Measurements from ENCODE around the gene TMEM229B.
"Not testable (repeated sequence)": the region's sequence is repeated elsewhere in the genome, so short reads cannot be mapped to it uniquely, and the experiment has no call there.

The TMEM229B gene

DNA sequence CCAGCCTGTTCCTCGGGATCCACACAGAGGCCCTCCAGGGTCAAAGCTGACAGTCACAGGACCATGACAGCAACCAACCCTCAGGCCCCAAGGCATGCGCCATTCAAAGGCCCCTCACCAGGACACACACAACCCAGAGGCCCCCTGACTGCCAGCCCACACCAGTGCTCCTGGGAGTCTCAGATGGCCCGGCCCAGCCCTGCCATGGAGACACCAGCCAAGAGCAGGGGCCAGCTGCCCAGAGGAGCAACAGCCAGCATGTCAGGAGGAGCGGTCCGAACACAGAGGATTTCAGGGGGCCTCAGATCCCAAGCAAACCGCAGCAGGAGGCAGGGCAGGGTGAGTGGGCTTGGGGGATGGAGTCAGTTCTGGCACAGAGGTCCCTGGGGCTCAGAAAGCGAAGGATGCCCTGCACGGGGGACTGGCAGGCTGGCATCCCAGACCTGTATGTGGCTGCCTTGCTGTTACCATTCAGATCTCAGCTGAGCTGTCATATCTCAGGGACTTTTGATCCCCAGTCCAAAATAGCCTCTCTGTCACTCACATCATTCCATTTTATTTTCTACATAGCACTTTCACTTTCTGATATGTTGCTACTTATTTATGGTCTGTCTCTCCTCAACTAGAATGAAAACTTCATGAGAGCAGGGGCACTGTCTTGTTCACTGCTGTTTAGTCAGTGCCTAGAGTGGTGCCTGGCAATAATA lies 4.8 kb downstream of the TMEM229B start:
- no peak for DNase-seq

DNA sequence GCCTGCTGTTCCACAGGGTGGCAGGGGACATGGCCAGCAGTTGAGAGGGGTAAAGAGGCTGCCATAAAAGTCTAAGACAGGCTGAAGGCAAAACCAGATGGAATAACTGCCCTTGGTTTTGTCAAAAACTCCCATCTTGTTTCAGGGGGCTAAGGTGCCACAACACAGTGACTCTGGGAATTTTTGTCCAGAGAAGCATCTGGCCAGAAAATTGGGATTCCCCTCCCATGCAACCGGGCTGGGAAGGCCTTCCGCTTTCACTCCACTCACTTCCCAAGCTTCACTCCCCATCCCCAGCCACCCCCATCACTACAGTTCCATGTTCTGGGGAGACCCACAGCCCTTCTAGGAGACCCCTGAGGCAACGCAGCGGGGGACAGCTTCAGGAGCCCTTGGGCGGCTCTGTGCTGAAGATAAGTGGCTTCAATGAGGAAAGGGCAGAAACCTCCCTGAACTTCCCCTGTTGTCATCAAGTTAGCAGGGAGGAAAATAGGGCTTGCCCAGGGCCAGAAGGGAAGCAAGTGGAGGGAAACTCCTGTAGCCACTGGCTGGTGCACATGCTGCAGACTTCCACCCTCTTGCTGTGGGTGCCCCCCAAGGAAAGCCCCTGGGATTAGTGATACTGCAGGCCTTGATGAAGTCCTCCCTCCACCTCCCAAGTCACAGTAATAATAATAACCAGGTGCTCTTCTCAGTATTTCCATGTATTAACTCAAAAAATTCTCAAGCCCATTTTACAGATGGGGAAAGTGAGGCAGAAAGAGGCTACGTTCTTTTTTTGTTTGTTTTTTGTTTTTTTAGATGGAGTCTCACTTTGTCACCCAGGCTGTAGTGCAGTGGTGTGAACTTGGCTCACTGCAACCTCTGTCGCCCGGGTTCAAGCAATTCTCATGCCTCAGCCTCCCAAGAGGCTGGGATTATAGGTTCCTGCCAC lies 6.0 kb downstream of the TMEM229B start:
- DNase-seq: no peak

DNA sequence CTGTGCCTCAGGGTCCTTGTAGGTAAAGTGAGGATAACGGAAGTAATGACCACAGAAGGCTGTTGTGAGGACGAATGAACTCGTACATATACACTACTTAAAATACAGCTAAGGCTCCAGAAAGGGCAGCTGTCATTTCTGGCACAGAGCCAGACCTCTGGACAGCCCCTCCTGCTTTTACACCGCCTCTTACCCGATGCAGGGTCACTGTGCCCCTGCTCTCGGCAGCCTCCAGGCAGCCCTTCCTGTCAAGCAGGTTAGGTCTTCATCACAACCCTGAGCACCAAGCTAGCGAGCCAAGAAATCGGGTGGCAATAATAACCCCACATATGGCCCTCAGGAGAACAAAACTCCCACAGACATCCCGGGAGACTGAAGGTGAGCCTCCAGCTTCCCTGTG lies 8.5 kb downstream of the TMEM229B start:
- DNase-seq: no peak

DNA sequence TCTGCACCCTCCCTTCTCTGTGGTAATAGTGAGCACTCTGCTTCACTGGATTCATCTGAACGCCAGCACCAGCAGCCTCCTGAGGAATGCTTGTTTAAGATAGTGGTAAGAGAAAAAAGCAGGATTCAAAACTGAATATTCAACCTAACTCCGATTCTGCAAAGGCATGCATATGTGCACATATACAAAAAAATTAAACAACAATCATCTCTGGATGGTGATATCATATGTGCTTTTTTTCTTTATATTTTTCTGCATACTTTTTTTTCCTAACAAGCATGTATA lies 9.8 kb downstream of the TMEM229B start:
- DNase-seq: no peak

DNA sequence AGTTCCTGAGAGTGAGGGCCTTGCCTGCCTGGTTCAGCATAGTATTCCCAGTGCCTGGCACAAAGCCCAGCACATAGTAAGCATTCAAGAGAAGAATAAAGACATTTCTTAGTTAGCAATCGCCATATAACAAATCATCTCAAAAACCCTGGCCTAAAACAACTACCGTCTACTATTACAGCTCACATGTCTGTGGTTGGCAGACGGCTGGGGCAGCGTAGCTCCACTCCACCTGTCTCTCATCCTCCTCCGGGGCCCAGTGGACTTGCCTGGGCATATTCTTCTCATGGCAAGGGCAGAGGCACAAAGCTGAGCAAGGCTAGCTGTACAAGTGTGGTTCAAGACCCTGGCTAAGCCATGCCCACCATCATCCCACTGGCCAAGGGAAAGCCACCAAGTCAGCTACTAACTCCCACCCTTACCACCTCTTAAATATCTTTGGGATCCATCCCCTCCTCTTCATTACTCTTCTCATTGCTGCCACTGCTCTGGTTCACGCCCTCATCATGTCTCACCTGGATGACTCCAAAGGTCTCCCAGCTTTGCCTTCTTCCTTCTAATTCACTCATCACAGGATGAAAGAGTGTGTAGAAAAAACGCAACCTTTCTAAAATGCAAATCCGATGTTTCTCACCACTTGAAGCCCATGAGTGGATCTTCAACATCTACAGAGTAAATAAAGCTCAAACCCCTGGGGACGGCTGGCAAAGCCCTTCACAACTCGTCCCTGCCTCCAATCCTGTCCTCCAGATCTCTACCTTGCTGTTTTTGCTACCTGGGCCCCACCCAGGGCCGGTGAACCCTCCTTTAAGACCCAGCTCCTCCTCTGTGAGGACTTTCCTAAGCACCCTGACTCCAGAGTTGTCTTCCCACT lies 10.4 kb downstream of the TMEM229B start:
- no peak for DNase-seq

DNA sequence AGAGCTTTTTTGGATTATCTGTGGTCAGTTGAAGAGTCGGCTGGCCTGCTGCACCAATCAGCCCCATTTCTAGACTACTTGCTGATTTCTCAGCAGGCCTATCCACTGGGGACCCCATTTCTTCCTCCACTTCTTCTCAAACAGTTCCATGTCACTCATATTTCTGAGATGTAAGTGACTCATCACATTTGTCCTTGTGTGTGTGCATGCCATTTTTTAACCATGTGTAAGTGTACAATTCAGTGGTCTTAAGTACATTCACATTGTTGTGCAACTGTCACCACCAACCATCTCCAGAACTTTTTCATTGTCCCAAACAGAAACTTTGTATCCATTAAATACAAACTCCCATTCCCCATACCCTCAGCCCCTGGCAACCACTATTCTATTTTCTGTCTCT lies 14.2 kb downstream of the TMEM229B start:
- no peak for DNase-seq

DNA sequence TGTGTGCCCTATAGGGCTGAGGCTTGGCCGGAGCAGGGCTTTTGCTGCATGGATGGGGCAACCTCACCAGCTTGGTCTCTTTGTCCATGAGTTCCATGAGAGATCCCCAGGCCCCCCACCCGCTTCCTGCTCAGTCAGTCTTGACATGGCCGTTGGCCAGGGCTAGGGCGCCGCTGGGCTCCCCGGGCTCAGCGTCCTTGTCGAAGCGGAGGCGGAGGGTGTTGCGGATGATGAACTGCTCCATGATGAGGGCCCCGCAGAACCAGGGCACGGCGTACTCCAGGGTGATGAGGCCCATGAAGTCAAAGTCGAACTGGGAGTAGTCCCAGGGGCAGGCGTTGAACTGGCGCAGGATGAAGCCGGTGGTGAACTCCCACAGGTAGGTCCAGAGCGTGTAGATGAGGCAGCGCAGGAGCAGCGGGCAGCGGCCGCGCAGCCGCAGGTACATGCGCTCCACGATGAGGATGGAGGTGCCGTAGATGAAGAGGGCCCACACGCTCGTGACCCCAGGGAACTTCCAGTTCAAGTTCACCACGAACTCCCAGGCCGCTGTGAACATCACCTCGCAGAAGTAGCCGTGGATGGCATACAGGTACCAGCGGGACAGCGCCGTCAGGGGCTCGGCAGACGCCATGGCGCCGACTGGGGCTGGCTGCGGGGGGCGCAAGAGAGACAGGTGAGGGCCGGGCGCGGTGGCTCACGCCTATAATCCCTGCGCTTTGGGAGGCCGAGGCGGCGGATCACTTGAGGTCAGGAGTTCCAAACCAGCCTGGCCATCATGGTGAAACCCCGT lies 15.0 kb downstream of the TMEM229B start:
- DNase-seq: no peak

DNA sequence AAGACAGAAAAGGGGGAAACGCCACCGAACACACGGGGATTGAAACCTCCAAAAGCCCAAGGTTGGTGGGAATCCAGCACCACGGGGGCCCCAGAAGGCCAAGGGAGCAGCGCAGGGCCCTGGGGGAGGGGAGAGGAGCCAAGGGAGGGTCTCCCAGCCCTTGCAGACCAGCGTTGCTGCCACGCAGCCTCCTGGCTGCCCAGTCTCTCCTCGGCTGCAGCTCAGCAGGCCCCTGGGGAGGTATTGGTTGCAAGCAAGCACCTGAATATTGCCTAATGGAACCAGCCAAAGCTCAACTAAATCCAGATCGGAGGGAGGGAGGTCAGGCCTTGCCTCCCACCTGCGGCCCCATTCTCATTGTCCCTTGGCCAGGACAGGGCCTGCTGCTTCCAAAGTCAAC lies 15.8 kb downstream of the TMEM229B start:
- no peak for DNase-seq

DNA sequence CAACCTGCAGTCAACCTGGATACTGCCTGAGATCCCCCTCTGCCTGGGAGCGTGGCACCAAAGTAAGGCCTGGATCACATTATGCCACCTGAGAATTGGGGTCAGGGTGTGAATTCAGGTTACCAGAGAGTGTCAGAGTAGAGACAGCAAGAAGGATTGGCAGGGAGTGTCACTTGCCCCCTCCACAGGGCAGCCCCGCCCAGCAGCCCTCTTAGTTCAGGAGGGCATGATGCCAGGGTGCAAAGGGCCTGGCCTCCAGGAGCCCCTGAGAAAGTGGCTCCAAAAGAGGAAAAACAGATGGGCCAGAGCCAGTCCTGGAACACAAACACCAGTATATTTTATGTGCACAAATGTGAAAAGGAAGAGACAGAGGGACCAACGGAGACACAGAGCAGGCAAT lies 18.6 kb downstream of the TMEM229B start:
- no peak for DNase-seq

DNA sequence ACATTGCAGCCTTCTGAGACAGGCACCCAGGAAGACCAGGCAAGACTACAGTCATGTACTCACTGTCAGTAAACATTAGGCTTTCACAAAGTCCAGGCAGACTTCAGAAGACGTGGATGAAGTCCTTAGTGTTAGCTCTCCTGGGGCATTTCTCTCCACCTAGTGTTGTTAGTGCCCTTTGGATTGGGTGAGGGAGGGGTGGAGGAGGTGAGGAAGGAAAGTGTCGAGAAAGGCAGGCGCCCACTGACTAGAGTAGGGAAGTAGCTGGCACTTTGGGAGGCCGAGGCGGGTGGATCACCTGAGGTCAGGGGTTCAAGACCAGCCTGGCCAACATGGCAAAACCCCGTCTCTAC lies 20.2 kb downstream of the TMEM229B start:
- DNase-seq: no peak

DNA sequence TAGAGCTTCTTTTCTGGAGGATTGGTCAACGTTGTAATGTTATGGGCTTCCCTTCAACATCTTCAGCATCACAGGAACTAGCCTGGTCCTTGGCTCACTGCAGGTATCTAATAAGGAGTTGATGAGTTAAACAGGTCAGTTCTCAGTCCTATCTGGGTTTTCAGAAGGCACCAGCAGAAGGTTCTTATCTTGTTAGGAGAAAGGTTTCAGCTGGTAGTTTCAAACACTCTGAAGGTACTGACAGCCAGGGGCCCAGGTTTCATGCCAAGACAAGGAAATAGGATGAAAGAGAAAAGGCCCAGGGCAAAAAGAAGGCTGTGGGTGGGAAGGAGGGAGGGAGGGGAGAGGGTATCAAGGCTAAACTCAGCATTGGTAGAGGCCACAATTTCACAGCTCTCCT lies 21.4 kb downstream of the TMEM229B start:
- DNase-seq: no peak

DNA sequence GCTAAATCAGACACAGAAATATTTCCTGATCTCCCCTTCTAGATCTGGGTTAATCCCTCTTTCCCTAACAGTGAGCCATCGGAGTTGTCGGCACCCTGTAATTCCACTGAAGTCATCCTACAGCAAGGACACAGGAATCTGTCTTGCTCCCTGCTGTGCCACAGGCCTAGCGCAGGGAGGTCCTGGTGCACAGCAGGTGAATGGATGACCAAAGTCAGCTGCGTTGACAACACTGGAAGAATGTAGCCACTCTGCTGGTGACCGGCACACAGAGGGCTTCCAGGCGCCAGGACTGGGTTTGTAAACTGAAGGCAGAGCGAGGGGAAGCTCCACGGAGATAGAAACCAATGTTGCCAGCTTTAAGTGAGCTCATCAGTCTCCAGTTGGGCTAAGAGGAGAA lies 23.6 kb downstream of the TMEM229B start:
- no peak for DNase-seq

DNA sequence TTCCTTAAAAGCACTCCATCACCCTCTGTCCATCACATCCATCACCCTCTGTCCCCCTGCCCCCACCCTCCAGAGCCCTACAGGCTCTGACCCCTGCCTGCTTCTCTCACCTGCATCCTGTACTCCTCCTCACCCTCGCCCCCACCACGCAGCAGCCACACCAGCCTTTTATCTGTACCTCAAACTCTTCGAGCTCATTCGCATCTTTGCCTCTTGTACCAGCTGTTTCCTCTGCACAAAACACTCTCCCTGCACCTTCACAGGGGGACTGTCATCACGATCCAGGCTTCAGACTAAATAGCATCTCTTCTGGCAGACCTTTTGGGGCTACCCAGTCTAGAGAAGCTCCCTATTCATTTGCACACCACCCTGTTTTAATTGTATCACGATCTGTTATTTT lies 24.1 kb downstream of the TMEM229B start:
- DNase-seq: no peak

DNA sequence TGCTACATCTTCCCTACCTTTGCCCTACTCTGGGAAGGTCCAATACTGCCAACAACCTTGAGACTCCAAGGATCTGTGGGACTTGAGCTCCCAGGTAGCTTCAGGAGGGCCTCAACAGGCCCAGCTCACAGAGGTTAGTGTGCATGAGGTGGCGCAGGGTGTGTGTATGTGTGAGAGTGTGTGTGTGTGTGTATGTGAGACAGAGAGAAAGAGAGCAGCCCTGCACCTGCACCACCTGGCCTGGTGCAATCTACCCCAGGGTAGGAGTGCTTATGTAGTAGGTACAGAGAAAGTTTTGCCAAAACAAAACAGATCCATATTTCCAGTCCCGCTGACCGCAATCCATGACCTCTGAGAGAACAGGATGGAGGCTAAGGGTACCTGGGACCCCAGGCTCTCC lies 24.6 kb downstream of the TMEM229B start:
- DNase-seq: no peak

DNA sequence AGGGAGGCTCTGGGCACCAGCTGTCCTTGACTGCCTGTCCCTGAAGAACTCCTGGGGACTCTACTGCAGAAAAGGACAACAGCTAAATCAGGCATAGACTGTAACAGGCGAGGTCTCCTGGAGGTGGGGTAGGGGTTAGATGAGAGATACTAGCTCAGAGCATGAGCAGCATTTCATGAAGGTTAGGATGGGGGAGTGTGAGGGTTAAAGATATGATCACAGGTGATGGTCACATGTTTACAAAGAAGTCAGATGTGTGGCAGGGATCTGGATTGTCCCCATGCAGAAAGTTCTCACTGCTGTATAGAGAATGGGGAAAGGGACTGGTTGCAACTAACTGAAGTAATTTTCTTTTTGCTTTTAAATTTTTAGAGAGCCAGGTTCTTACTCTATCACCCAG lies 26.5 kb downstream of the TMEM229B start:
- no peak for DNase-seq

DNA sequence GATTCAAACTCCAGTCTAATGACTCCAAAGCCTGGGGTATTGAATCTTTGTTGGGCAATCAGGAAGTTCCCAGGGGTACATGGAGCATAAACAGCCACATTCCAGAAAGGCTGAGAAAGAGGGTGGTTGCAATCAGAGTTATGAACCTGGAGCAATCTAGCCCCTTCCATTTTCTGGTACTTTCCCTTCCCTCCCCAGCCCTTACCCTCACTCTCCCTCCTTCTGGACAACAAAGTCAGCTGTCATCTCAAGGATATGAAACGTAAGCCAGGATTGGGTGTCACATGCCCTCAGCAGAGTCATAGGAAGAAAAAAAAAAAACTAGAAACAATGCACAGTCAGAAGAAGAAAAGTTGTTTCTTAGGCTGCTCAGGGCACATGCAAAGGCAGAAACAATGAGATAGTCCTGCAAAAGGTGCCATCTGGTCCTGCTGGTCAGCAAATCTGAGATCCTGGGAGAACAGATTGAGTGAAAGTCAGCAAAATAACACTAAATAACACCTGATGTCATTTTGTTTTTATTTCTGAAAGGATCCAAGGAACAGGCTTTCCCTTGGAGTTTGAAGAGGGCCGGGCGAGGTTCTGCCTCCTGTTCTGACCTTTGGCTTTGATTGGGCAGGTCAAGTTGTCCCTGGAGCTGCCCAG lies 27.1 kb downstream of the TMEM229B start:
- no peak for DNase-seq

DNA sequence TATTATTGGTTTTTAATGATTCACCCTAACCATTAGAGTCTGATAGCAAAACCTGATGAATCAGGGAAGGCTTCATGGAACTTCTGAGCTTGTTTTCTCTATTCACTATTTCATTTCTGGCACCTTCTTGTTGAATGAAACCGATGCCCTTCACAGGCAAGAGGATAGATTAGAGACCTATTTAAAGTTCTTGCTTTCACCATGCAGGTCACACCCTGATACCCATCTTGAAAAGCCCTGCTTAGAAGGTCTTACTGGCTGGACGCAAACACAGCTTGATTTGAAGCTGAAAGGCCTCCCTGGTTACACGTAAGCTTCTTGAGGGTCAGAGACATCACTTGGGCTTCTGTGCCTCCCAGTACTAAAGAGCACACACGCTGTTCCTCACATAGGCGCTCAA lies 29.2 kb downstream of the TMEM229B start:
- DNase-seq: no peak

DNA sequence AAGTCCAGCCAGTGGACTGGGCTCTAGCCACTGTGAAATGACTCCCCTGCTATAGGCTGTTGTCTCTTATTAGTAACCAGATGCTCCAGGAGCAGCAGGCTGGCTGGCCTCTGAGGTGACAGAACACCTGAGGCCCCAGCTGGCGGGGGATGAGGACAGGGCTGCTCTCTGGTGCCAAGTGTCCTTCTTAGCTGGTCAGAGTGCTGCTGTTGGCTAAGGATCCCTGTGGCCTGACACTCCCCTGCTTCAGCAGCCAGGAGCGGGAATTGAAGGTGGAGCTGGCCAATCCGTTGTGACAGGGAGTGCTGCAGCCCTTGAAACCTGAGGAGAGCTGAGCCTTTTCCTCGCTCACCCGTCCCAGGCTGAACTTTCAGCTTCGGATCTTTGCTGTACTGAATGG lies 30.7 kb downstream of the TMEM229B start:
- DNase-seq: no peak

DNA sequence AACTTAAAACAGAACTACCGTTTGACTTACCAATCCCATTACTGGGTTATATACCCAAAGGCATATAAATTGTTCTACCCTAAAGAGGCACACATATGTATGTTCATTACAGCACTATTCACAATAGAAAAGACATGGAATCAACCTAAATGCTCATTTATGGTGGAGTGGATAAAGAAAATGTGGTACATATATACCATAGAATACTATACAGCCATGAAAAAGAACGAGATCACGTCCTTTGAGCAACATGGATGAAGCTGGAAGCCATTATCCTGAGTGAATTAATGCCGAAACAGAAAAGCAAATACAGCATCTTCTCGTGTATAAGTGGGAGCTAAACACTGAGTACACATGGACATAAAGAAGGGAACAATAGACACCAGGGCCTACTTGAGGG lies 31.8 kb downstream of the TMEM229B start:
- no peak for DNase-seq

DNA sequence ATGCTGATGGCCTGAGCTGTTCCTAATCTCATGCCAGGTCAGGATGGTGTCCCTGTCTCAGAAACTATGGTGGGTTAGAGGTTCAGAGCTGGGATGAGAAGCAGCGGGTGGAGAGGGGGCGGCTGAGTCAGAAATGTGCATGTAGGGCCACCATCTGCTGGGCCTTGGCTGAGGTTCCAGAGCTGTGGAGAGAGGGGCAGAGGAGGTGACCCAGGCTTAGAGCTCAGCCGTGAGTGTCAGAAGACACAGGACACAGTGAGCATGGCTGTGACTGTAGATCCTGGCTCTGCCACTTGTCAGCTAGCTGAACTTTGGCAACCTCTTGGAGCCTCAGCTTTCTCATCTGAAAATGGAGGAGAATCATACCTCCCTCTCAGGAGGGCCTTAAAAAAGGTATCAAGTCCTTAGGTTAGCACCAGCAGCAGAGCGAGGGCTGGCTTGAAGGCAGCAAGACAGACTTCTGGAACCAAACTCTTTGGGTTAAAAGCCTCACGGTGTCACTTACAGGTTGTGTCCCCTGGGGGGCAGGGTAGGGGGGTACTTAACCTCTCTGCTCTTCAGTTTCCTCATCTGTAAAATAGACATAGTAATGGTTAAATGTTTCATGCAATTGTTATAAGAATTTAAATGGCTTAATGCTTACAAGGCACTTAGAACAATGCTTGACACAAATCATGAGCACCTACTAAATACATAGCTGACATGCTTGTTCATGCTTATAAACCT lies 34.8 kb downstream of the TMEM229B start:
- DNase-seq: no peak

DNA sequence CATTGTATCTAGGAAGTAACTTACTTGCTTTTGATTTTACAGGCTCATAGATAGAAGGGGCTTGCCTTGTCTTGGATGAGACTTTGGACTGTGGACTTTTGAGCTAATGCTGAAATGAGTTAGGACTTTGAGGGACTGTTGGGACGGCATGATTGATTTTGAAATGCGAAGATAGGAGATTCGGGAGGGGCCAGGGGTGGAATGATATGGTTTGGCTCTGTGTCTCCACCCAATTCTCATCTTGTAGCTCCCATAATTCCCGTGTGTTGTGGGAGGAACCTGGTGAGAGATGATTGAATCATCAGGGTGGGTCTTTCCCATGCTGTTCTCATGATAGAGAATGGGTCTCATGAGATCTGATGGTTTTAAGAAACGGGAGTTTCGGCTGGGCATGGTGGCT lies 36.9 kb downstream of the TMEM229B start:
- DNase-seq: not testable (repeated sequence)

DNA sequence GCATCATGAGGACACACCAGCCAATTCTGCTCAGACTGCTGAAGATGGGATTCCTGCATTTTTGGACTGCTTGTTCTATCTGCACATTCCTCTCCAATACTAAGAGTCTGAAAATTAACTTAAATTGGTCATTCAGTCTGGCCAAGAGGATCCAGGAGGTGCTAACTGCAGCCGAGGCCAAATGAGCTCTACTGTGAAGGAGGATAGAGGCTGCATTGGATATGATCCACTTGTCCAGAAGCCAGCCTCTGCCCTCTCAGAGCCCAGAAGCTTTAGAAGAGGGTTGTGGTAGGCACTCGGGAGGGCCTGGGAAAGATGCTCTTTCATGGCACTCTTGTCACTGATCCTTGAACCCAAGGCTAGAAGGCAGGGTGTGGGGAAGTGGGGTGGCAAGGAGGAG lies 39.4 kb downstream of the TMEM229B start:
- no peak for DNase-seq

Measured in effector CD8-positive, alpha-beta T cell (primary cell).